Psoas muscle (tissue), 8 donors: Measurements from ENCODE around the gene C18orf32. TPM values are rescaled to one million over a fixed set of nuclear protein-coding genes. Genes with fewer than 3 reads are reported as not detected.

Experiments used
- ATAC-seq, 4 donors: fragments of 200-7000 bp; cut with Tn5 transposase; one replicate each; pipeline ENCODE4 v1.9.1; 2020; ENCODE audit warnings: moderate library complexity in 3 of 4, mild to moderate bottlenecking in 2 of 4
- DNase-seq, 2 donors: peaks; one replicate each; pipeline ENCODE4 v3.0.0-alpha.2; 2020
- H3K27ac ChIP-seq: fragments of 200-600 bp; one replicate; pipeline ENCODE4 v1.8.0; 2022
- H3K27me3 ChIP-seq, 3 donors: fragments of 200-600 bp in 1 of 3; one replicate each; pipeline versions ENCODE4 v1.6.1 to v1.8.0; 2013 to 2022; ENCODE audit warnings: low read length in 2 of 3, mild to moderate bottlenecking in 2 of 3, moderate library complexity in 1 of 3; ENCODE audit not compliant: insufficient read depth in 3 of 3
- H3K36me3 ChIP-seq, 2 donors: fragments of 200-600 bp in 1 of 2; one replicate each; pipeline versions ENCODE4 v1.6.1 to v1.8.0; 2013 to 2022; ENCODE audit warnings: low read depth in 1 of 2, mild to moderate bottlenecking in 1 of 2, moderate library complexity in 1 of 2; ENCODE audit not compliant: insufficient read depth in 1 of 2
- H3K4me1 ChIP-seq: fragments of 200-600 bp; one replicate; pipeline ENCODE4 v1.8.0; 2022
- H3K4me3 ChIP-seq: fragments of 200-600 bp; one replicate; pipeline ENCODE4 v1.8.0; 2022; ENCODE audit warnings: mild to moderate bottlenecking
- H3K9me3 ChIP-seq: fragments of 200-600 bp; one replicate; pipeline ENCODE4 v1.8.0; 2022
- CTCF ChIP-seq: fragments of 200-600 bp; IDR thresholded peaks from one replicate; pipeline ENCODE4 v1.8.0; 2022; ENCODE audit warnings: antibody characterized with exemption
- WGBS, 3 donors: extraction: QIAGEN DNeasy Blood & Tissue Kit; methylation state at CpG; one replicate each; pipeline versions ENCODE4 v1.1.6 to v1.1.7; 2013; 5-methylcytosine and 5-hydroxymethylcytosine counted together
- intact Hi-C, 2 donors: fragments of 100-400 bp; cut with DNase I; formaldehyde crosslinking; loops; one replicate each; pipeline versions ENCODE4 v1.11.0 to v1.14.2; 2022
- polyA plus RNA-seq, 3 donors: library from polyadenylated mRNA; stranded (reverse); fragments of 200-250 nt; gene quantifications; one replicate each; pipeline ENCODE4 v1.2.3, GENCODE V29; 2013
- total RNA-seq, 4 donors: library from RNA; stranded (reverse); fragmentation: NEBNext Ultra II Directional in 2 of 4; extraction: Animal tissue kit (Norgen Biotek cat#: 25700) in 2 of 4; gene quantifications; one replicate each; pipeline versions ENCODE4 v1.2.1 to v1.2.4, GENCODE V29; 2021 to 2023
- donor health status: healthy with polysubstance abuse.
- donor health status: DM: no; HTN: no; CAD: no; lungs with moderate emphysema.
- donor health status: Bipolar disorder and iron deficiency.
- donor health status: healthy.
- donor health status: DM: yes; HTN: yes; CAD: no.
- donor health status: DM: no; HTN: no; CAD: no.
- donor health status: DM: no; HTN: no; CAD: no.
- donor health status: DM: yes; HTN: yes; CAD: no.

The C18orf32 gene
- total and polyA plus RNA-seq, 7 donors: 25.7 to 75.9 (median 39.6) TPM

DNA sequence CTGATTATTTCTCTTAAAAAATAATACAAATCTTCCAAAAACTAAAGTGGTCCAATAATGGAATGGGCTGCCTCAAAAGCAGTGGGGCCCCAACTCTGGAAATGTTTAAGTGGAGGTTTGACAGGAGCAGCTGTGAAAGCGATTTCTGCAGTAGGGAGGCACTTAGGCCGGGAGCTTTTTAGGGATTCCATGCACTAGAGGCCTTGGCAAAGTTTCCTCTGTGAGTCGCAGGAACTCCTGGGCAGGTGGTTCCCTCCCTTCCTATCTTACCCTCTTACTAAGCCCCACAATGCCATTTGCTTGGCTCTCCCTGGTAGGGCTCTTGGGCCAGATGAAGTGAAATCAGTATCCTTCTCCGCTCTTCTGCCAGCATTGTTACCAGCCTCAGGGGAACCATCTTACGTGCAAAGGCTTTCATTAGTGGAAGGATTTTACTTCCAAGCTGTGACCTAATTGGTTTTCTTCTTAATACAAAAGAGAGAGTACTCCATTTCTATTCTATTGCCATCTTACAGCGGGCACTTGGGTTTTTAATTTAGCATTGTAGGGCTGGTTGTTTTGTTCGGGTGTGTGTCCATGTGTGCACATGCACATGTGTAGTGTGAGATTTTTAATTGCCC, 34.3 kb upstream of the C18orf32 start:
- Histone ChIP-seq H3K36me3 (no peaks in the 10 kb centered on the region), H3K4me3 (no peak overlapping the region), H3K9me3 (no peaks in the 10 kb centered on the region), H3K27ac (no peak overlapping the region), H3K27me3 (no peaks in the 10 kb centered on the region), H3K4me1 (no peaks in the 10 kb centered on the region)
- no peak for TF ChIP-seq CTCF
- no peak for DNase-seq
- 54 to 60% (median 59%) methylated on average over 7 of the region's 7 CpGs for WGBS, 3 donors
- no peak for ATAC-seq
- intact Hi-C loops: no loop called here

GRCh38 chr18:49520661-49521145, 33.7 kb upstream of the C18orf32 start:
- no peaks in the 10 kb centered on the region for H3K4me1 ChIP-seq
- H3K4me3 ChIP-seq: no peak overlapping the region
- WGBS, 3 donors: 52 to 68% (median 64%) methylated on average over 2 of the region's 2 CpGs
- no peak for TF ChIP-seq CTCF
- intact Hi-C loops: no loop called here
- no peak for ATAC-seq
- H3K27ac ChIP-seq: no peak overlapping the region
- no peaks in the 10 kb centered on the region for H3K36me3 ChIP-seq
- H3K27me3 ChIP-seq: no peaks in the 10 kb centered on the region
- no peak for DNase-seq
- no peaks in the 10 kb centered on the region for H3K9me3 ChIP-seq

GRCh38 chr18:49519101-49519971, 32.3 kb upstream of the C18orf32 start:
- no peaks in the 10 kb centered on the region for H3K9me3 ChIP-seq
- H3K4me3 ChIP-seq: no peak overlapping the region
- H3K4me1 ChIP-seq: no peaks in the 10 kb centered on the region
- DNase-seq: no peak
- no peak overlapping the region for H3K27ac ChIP-seq
- ATAC-seq: no peak
- 79 to 82% (median 79%) methylated on average over 10 of the region's 10 CpGs for whole genome bisulfite sequencing, 3 donors
- H3K36me3 ChIP-seq: no peaks in the 10 kb centered on the region
- TF ChIP-seq CTCF: no peak
- H3K27me3 ChIP-seq: no peaks in the 10 kb centered on the region
- intact Hi-C loops: loop anchor here in 1 of 2 donors (10.0 kb wide), 1 partner anchor 675 kb away; the partner anchor contains the start of gene MYO5B

- intact Hi-C loops: loop anchor here in 1 of 2 donors (10.0 kb wide), 1 partner anchor 677 kb away; the partner anchor contains the start of gene MYO5B
- Histone ChIP-seq H3K4me1 (no peaks in the 10 kb centered on the region), H3K27me3 (no peaks in the 10 kb centered on the region), H3K36me3 (no peaks in the 10 kb centered on the region), H3K27ac (no peak overlapping the region), H3K4me3 (no peak overlapping the region), H3K9me3 (no peaks in the 10 kb centered on the region)
- no peak for TF ChIP-seq CTCF
- ATAC-seq: no peak
- 94 to 96% (median 95%) methylated on average over 2 of the region's 2 CpGs for WGBS, 3 donors
- no peak for DNase-seq
Measured at GRCh38 chr18:49517483-49517882, 30.4 kb upstream of the C18orf32 start.
